HG03135 (cell line): ENCODE data around the gene NFIA.
A peak's percentile ranks its signal among the peaks of the same experiment; 100 is the strongest.

Source experiments
- ATAC-seq: cut with Tn5 transposase; IDR thresholded peaks from one replicate; pipeline ENCODE4 v1.9.1; 2021; ENCODE audit warnings: mild to moderate bottlenecking, moderate library complexity; ENCODE audit not compliant: unreplicated experiment

NFIA gene

DNA sequence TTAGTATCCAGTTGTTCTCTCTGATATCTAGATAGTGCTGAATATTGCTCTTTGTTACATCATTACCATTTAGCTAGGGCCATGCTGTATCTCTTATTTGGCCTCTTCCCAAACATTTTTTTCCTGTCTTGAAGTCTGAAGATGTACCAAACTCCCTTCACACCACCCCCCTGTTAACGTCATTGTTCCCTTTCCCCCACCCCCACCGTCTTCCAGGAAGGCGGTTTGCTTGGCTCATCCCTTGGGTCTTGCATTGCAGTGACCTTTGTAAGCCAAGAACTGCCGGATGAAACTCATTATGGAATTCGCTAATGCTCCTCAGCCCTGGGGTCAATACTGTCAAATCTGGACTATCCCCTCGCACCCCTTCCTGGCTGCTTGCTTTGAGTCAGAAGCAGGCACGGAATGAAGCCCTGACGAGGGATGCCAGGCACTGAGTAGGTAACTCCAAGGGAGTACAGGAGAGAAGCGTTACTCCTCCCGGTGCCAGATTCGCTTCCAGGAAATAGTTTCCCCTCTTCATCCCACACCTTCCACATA lies 359.4 kb downstream of the NFIA start:
- no peak for ATAC-seq

DNA sequence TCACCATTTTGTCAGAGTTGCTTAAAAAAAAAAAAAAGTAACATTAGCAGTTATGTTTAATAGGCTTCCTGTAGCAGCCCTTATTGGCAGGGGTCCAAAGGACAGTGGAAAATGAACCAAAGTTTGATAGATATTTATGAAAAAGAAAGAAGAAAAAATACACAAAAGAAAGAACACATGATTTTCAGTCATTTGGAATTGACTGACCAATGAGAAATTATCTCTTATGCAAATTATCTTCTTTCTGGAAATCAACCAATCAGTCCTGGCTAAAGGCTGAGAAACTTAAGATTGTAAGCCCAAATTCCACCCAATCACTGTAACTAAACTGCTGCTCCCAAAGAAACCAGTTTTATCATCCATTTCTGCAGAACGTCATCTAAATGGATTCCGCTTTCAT lies 360.2 kb downstream of the NFIA start:
- no peak for ATAC-seq

DNA sequence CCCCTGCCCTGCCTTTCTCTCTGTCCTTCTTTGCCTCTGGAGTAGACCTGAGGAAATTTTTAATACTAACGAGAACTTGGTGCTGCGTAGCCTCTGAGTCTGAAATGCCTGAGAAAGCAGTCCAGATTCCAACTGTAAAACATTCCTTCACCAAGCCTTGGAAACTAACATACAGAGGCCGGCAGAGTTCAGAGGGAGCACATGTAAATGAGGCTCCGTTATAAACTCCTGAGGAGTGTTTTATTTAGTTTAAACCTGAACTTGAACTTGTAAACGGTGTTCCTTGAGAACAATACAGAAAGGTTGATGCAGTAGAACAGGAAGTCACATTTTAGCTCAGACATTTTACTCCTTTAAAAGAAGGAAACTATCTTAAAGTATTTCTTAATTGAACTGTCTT lies 361.9 kb downstream of the NFIA start:
- no peak for ATAC-seq

DNA sequence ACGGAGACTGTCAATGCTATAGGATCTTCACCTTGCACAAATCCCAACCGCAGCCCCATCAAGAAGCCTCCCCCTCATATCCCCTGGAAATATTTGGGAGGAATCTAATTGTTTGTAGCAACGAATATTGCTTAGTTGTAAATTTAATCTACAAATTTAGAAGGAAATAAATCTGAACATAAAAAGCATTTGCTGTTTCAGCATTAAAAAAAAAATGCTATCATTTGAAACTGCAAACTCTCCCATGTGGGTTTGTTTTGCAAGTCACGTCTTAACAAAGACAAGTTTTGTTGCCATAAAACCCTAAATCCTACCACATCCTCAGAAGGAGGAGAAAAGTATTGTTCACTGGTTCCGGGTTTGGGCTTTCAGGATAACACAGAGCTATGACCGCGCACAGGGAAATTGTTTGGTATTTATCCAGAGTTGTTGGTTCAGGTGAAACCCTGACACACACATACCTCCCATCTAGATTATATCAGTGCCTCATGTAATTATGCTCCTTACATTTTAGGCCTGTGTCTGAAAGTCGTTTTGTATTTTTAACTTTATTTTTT lies 363.0 kb downstream of the NFIA start:
- no peak for ATAC-seq

DNA sequence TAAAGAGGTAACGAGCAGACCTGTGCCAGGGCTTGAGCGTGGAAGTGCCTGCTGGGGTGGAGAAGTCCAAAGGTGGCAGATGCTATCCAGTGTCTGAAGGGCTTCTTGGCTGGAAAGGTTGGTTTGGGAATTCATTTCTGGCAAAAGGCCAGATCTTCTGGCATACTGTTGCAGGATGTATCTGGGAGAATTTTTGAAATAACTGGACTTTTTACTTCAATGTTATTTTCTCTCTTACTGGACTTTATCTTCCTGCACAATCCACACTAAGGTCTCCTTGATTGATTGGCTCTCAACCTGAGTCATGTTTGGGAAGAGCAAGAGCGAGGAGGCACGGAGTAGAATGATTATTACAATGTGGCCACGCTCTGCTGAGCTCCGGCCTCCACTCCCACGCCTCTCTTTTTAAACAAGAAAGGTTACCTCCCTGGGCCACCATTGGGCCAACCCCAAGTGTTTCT lies 364.2 kb downstream of the NFIA start:
- no peak for ATAC-seq

DNA sequence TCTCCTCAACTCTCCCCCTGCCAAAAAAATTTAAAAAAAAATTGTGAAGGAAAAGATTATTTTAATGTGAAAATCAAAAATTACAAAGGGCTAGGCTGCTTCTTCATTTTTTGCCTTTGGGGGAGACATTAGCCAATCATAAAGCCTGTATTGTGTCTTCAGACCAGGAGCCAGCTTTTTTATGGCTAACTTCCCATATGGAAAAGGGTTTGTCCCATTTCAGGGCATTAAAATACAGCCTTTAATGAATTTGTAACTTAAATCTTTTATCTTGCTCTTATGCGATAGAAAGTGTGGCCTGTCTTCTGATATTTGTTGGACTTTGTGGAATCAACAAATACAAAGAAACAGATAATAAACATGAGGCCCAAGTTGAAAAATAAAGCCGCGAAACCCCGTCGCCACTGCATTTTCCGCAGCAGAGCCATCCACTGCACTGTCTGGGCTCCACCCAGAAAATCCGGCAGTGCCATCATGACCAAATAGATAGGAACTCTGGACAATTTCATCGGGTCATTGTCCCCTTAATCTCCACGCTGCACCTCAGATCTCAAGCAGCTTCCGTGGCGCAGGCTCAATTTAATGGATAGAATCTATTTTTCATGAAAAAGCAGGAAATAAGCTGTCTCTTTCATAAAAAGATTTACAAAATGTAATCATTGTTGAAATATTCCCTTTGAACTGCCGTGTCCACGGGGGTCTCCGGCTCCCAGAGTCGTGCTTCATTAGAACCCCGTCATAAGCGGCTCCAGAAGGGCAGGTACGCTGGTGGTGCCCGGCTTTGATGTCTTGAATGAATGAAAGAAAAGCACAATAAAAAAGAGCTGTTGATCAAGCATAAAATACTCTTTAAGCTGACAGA lies 365.0 kb downstream of the NFIA start:
- no peak for ATAC-seq

DNA sequence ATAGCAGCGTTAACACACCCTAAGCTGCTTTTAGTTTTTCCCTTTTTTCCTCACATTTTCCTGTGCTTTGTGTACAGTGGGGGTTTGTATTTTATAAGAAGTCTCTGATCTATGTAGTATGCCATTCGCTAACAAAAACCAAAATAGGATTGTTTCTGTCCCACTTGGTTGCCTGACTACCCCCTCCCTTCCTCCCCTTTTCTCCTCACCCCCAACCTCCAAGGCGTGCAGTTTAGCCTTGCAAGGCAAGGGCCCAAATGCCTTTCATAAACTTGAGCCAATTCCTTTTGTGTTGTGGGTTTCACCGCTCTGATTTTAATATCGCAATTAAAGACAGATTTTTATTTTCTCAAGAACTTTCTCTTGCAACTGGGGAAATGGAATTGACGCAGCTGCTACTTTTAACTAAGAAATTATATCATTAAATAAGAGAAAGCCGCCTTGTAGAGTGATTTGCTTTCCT lies 365.6 kb downstream of the NFIA start:
- no peak for ATAC-seq

DNA sequence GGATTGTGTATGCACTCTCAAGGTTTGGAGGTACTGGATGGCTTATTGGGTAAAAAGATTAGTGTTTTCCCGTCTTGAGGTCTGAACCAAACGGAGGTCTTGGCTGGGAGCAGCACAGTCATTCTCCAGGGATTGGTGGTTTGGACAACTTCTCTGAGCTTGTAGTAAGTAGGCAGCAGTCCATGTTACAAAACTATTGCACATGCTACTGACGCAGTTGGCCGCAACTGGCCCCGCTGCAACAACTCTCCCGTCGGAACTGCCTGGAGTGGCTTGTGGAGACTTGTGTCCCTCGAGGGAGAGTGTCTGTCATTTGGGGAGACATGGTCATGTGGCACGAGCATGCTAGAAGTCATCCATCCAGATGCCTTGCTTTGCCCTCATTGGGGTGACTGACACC lies 366.6 kb downstream of the NFIA start:
- ATAC-seq = no peak

DNA sequence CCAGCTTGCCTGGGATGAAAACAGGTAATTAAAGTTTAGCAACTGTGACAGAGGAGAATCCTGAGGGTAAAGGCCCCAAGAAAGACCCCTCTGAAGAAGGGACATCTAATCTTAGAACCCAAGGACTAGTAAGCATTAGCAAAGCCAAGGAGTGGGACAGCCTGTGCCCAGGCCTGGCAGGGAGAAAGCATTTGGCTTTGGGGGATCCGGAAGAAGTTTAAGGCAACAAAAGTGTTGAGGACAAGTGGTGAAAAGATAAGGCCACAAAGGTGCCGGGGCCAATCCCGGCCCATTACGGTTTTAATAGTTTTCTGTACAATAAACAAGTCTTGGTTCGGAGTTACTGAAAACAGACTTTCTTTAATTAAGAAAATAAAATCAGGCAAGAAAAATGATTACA lies 367.0 kb downstream of the NFIA start:
- ATAC-seq = no peak

DNA sequence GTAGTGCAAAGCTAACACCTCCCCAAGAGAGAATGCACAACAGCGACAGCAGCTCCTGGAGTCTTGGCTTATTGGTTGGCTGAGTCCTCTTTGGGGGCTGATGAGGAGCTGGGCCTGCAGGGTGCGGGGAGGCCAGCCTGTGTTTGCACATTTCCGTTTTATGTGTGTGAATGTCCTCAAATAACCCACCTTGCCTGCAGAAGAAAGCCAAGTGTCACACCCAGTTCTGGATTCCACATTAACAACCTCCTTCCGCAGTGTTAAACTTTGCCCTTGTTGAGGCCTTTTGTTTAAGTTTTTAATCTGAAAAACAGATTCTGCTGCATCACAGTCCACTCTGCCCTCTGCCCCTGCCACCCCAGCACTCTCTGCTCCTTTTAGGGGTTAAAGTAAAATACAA lies 368.1 kb downstream of the NFIA start:
- ATAC-seq = no peak

DNA sequence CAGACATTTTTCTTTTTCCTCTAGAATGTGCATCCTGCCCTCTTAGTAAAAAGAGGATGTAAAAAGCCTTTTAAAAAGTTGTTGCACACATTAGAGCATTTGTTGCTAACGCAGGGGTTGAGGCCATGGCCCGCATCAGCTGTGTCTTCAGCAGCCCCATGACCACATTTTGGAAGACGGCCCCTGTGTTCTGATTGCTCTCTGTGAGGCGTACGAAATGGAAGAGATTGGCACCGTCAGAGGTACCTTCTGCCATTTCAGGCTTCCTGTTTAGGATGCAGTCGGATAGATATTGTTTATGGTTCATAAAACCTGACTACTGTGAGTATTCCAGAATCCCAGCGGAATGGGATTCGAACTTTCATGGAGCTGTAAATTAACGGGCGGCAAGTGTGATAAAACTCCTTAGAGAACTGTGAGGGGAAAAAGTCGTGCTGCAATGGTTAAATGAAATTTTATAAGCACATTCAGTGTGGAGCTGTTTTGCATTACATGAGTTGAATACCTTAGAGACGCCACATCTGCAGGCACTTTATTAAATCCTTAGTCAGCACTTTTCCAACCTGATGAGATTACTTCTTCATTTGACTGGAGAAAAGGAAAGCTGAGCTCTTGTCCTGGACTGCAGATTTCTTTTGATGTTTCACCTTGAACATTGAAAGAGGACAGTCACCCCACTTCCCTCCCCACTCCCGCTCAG lies 368.7 kb downstream of the NFIA start:
- ATAC-seq = no peak

DNA sequence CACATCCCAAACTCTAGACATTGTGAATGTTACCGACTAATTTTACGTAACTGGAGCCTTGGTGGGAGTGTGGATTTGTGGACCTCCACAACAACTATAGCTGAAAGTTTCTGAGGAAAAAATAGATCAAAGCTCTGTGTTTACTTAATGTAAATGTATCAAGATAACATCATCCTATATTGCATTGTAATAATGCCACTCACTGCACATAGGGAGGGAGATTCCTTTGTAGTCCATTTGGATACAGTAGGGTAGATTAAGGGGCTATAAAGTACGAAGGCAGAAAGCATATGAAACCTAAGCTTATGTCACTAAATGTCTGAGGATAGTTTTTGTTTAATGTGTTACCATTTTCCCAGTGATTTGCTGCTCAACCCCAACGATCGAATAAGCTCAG lies 369.2 kb downstream of the NFIA start:
- ATAC-seq = no peak

DNA sequence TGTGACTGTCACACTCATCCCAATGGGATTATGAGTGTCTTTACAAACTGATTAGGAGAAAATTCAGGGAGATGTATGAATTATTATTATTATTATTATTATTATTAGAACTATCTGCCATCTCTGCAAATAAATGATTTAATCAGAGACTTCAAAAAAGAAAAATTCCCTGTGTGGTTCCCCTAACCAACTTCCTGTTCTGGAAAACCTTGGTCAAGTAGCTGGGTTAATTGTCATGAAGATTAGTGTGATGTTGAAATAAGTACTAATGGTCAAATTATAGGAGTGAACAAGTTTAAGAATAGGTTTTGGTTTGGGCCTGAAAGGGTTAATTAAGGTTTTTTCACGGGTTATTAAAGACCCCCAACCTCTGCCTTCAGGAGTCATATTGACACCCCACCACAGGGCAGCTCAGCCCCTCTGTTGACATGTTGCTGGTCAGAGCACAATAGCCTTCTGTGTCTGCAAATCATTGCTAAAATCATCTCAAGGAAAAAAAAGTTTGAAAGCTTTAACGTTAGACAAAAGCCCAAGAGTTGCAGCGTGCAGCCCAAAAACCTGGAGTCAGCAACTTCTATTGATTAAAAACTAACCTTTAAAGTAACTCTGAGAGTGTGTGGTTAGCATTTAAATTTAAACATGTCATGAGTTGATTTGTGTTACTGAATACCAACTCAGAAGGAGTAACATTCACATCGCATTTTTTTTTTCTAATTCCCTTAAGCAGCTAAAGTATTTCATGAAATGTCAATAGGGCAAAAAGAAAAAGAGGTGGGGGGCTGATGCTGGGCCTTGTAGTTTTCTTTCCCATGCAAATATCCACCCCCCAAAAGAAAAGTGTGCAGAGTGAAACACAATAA lies 370.0 kb downstream of the NFIA start:
- no peak for ATAC-seq

DNA sequence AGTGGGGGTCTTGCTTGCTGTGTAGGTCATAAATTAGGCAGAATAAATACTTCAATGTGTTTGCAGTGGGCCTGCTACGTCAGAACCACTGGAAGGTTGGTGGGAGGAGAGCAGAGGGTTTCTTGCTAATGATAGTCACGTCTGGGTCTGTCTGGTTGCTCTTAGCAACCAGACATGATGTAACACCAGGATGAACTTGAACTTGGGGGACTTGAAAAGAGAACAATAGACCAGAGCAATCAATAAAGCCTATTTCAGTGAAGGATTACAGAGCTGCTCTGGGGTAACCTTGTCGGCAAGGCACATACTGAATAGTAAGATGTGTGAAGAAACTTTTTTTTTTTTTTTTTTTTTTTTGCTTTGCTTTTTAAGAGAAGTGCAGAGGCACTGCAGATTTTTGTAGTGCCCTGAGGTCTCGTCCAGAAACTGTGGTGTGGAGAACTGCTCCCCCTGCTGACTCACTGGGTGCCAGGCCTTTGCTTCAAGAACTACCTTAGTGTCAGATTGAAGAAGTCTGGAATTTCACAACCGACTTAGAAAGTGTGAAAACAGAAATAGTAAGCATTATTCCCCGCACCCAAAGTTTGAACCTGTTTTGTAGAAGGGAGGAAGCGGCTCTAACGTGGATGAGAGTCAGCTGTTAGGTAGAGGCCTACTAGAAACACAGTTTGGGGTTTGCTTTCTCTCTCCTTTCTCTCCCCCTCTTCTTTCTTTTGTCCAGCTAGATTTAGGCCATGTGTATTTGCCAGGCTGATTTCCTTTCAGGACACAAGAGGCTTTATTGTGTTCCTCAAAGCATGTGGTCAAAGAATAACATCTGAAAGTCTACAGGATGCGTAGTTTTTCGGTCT lies 371.0 kb downstream of the NFIA start:
- peak; percentile 92 for ATAC-seq

DNA sequence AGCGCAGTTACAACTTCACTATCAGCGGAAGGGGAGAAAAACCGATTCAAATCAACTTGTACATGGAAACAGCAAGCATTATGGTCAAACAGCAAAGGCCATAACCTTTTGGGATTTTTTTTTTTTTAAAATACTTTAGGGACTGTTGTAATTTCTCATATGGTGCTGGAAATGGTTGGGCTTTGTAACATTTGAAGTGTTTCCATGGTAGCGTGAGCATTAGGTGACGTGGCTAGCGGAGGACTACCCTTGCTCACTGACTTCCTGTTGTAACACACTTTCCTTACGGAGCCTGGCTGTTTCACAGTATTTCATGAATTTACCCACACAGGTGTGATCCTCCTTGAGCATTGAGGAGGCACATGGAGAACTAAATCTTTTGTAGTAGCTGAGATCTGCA lies 373.0 kb downstream of the NFIA start:
- ATAC-seq = no peak

DNA sequence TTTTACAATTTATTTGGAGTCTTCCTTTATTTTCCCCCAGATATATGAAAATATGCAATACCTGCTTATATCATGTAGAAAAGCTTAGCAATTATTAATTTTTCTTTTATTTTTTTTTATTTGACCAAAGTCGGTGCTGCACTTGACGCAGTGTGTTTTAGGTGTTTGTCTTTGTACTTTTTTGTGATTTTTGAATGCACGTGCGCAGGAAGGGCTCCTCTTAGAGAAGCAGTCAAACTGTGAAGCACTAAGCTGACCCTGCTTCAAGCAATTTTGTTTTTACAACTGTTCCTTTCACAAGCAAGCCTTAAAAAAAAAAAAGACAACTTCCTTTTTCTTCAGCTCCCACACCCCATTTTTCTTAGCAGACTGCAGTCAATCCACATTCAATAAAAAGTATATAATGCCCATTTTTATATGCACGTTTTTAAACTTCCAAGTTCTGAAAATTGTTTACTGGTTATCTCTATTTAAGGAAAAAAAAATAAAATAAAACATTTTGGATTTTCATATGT lies 375.2 kb downstream of the NFIA start:
- no peak for ATAC-seq

DNA sequence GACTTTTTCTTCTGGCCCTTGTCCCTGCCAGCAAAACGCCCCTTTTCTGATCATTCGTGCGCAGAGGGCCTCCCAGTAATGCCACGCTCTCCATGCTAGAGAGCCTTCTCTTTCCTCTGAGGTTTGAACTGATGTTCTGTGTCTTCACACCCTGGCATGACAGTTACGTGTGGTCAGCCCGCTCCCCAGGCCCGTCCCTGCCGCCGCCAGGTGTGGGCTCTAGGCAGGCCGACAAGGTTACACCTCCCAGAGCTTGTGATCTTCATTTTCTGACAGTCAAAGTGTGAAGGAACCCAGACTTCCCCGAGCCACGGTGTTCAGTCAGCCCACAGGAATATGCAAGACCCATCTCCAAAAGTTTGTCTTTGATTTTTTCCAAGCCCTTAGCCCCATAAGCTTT lies 377.0 kb downstream of the NFIA start:
- ATAC-seq = no peak

DNA sequence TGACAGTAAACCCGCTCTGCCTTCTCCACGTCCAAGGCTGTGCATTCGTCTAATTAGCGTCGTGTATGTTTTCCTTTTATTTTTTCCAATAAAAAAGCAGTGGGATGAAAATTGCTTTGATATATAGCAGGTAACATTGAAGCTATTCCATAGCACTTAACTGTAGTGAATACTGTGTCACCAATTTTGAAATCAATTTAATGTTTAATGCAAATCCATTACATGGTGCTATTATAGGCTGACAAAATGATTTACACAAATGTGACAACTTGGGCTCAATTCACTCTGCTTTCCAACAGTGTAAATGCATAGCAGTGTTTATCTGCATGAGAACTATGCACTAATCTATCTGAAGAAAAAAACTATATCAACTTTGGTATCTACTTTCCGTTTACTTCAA lies 377.8 kb downstream of the NFIA start:
- no peak for ATAC-seq
